ENCODE results near the gene KLHL29.

GRCh38 chr2:23459032-23459431 is 74.1 kb downstream of the KLHL29 start:
- TF ChIP-seq MYC (IDR thresholded peaks at IDR 0.05; ENCODE audit: low read depth, low read length) (no peak), CTCF (IDR thresholded peaks at IDR 0.05; ENCODE audit: low read depth, low read length) (no peak), POLR2A (IDR thresholded peaks at IDR 0.05; ENCODE audit: extremely low read depth, insufficient read length) (no peak)

All from NB4 (cell line).